ENCODE results near the gene MRPS12.

GRCh38 chr19:38959618-38960017 is 28.9 kb downstream of the MRPS12 start:
- TF ChIP-seq ZNF274 (IDR thresholded peaks at IDR 0.05; ENCODE audit: borderline replicate concordance, low read depth, low read length) (no peak), SMAD3 (CRISPR knock-in tag; conservative IDR thresholded peaks at IDR 0.05) (no peak), ETV5 (CRISPR knock-in tag; IDR thresholded peaks at IDR 0.05; ENCODE audit: low read depth) (no peak), RCOR1 (IDR thresholded peaks at IDR 0.05; ENCODE audit: borderline replicate concordance in 1 of 2, low read depth in 2 of 2, low read length in 2 of 2) (no peak), JUN (IDR thresholded peaks at IDR 0.05; ENCODE audit: borderline replicate concordance, low read depth, low read length) (no peak), JUN (CRISPR knock-in tag; IDR thresholded peaks at IDR 0.05; ENCODE audit: borderline replicate concordance) (no peak)
- TF ChIP-seq, protein P1, sequence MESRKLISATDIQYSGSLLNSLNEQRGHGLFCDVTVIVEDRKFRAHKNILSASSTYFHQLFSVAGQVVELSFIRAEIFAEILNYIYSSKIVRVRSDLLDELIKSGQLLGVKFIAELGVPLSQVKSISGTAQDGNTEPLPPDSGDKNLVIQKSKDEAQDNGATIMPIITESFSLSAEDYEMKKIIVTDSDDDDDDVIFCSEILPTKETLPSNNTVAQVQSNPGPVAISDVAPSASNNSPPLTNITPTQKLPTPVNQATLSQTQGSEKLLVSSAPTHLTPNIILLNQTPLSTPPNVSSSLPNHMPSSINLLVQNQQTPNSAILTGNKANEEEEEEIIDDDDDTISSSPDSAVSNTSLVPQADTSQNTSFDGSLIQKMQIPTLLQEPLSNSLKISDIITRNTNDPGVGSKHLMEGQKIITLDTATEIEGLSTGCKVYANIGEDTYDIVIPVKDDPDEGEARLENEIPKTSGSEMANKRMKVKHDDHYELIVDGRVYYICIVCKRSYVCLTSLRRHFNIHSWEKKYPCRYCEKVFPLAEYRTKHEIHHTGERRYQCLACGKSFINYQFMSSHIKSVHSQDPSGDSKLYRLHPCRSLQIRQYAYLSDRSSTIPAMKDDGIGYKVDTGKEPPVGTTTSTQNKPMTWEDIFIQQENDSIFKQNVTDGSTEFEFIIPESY (CRISPR knock-in tag; IDR thresholded peaks at IDR 0.05) = no peak
